WTC11 (cell line): ENCODE data around the gene MYMK. TPM values are rescaled to one million over a fixed set of nuclear protein-coding genes. Genes with fewer than 3 reads are reported as not detected.

Experiments
- ATAC-seq: fragments of 200-7000 bp; cut with Tn5 transposase; 2 replicates; pipeline ENCODE4 v1.10.0; 2021; ENCODE audit warnings: mild to moderate bottlenecking, moderate library complexity
- CTCF ChIA-PET: fragments of 300-600 bp; sonication (Branson Sonifier 250); formaldehyde crosslinking; loops from one replicate; lab custom pipeline; 2021; ENCODE audit warnings: antibody characterized with exemption; lab: Charles Lee
- POLR2A ChIA-PET: fragments of 350-600 bp; sonication (Branson Sonifier 250); formaldehyde crosslinking; loops from one replicate; lab custom pipeline; 2021; ENCODE audit warnings: antibody characterized with exemption; lab: Charles Lee
- DNase-seq: peaks from one replicate; pipeline ENCODE4 v3.0.0; 2021; ENCODE audit warnings: low spot score
- H3K27ac Mint-ChIP-seq: 2 replicates; pipeline ENCODE4 v1.8.0; 2021; ENCODE audit warnings: mixed read lengths
- H3K27me3 Mint-ChIP-seq: 2 replicates; pipeline ENCODE4 v1.8.0; 2021; ENCODE audit warnings: low read depth, mild to moderate bottlenecking, moderate library complexity, mixed read lengths
- H3K36me3 Mint-ChIP-seq: 2 replicates; pipeline ENCODE4 v1.8.0; 2021; ENCODE audit warnings: mixed read lengths
- H3K4me1 Mint-ChIP-seq: 2 replicates; pipeline ENCODE4 v1.8.0; 2022; ENCODE audit warnings: mixed read lengths
- H3K4me3 Mint-ChIP-seq: 2 replicates; pipeline ENCODE4 v1.8.0; 2021; ENCODE audit warnings: mild to moderate bottlenecking, moderate library complexity, mixed read lengths
- H3K9me3 Mint-ChIP-seq: 2 replicates; pipeline ENCODE4 v1.8.0; 2021; ENCODE audit warnings: mixed read lengths
- AFF4 ChIP-seq: sonication (generic); formaldehyde crosslinking; IDR thresholded peaks from 2 replicates; pipeline ENCODE4 v1.8.1; 2023; ENCODE audit warnings: mild to moderate bottlenecking, missing genetic modification reagents, borderline replicate concordance
- FOXP1 ChIP-seq: sonication (generic); formaldehyde crosslinking; IDR thresholded peaks from 2 replicates; pipeline ENCODE4 v1.8.0; 2022; ENCODE audit warnings: missing genetic modification reagents, mild to moderate bottlenecking, moderate library complexity, borderline replicate concordance
- GTF2I ChIP-seq: fragments of 250-450 bp; sonication (Bioruptor Pico); conservative IDR thresholded peaks from 2 replicates; pipeline ENCODE4 v1.4.0; 2021; ENCODE audit warnings: mild to moderate bottlenecking
- HMGXB4 ChIP-seq: sonication (generic); formaldehyde crosslinking; IDR thresholded peaks from 2 replicates; pipeline ENCODE4 v1.8.1; 2023; ENCODE audit warnings: mild to moderate bottlenecking, moderate library complexity, missing genetic modification reagents
- KAT7 ChIP-seq: sonication (generic); formaldehyde crosslinking; IDR thresholded peaks from 2 replicates; pipeline ENCODE4 v1.8.1; 2023; ENCODE audit warnings: missing genetic modification reagents, mild to moderate bottlenecking, borderline replicate concordance
- MXD4 ChIP-seq: fragments of 250-450 bp; sonication (Bioruptor Pico); IDR thresholded peaks from 2 replicates; pipeline ENCODE4 v1.8.0; 2021; ENCODE audit warnings: mild to moderate bottlenecking, moderate library complexity, borderline replicate concordance
- NFYB ChIP-seq: sonication (generic); formaldehyde crosslinking; conservative IDR thresholded peaks from 2 replicates; pipeline ENCODE4 v1.8.0; 2022; ENCODE audit warnings: low read depth, missing genetic modification reagents
- PRRX2 ChIP-seq: fragments of 250-450 bp; sonication (Bioruptor Pico); IDR thresholded peaks from 2 replicates; pipeline ENCODE4 v1.8.0; 2021; ENCODE audit warnings: mild to moderate bottlenecking
- RELA ChIP-seq: sonication (generic); formaldehyde crosslinking; IDR thresholded peaks from 2 replicates; pipeline ENCODE4 v1.8.1; 2022; ENCODE audit warnings: missing genetic modification reagents, mild to moderate bottlenecking, borderline replicate concordance
- SMAD3 ChIP-seq: sonication (generic); formaldehyde crosslinking; IDR thresholded peaks from 2 replicates; pipeline ENCODE4 v1.8.0; 2022; ENCODE audit warnings: missing genetic modification reagents, mild to moderate bottlenecking, borderline replicate concordance
- SP1 ChIP-seq: sonication (generic); formaldehyde crosslinking; conservative IDR thresholded peaks from 2 replicates; pipeline ENCODE4 v1.8.1; 2022; ENCODE audit warnings: missing genetic modification reagents
- TEAD1 ChIP-seq: sonication (generic); formaldehyde crosslinking; IDR thresholded peaks from 2 replicates; pipeline ENCODE4 v1.8.0; 2022; ENCODE audit warnings: mild to moderate bottlenecking, missing genetic modification reagents
- ZBTB43 ChIP-seq: sonication (generic); formaldehyde crosslinking; IDR thresholded peaks from 2 replicates; pipeline ENCODE4 v1.8.1; 2023; ENCODE audit warnings: mild to moderate bottlenecking, missing genetic modification reagents
- ZNF138 ChIP-seq: sonication (generic); formaldehyde crosslinking; conservative IDR thresholded peaks from 2 replicates; pipeline ENCODE4 v1.8.1; 2022; ENCODE audit warnings: mild to moderate bottlenecking, moderate library complexity, missing genetic modification reagents
- ZNF425 ChIP-seq: fragments of 250-450 bp; sonication (Bioruptor Pico); conservative IDR thresholded peaks from 2 replicates; pipeline ENCODE4 v1.9.0; 2021; ENCODE audit warnings: mild to moderate bottlenecking
- total RNA-seq: library from RNA; stranded (reverse); gene quantifications from 3 replicates; pipeline ENCODE4 v1.2.3, GENCODE V29; 2021

MYMK gene
- total RNA-seq, 1 experiment from 2014 or later: not detected

- Mint-ChIP-seq H3K27me3 (peaks cover 7% of the 10 kb centered on the region), H3K27ac (no peak overlapping the region), H3K9me3 (peaks cover 37% of the 10 kb centered on the region), H3K4me3 (no peak overlapping the region), H3K36me3 (peaks cover 9% of the 10 kb centered on the region; the same call in 1 of the 2 replicates), H3K4me1 (no peaks in the 10 kb centered on the region)
- DNase-seq (no peak), ATAC-seq (no peak)
- TF ChIP-seq GTF2I (CRISPR knock-in tag) (no peak), ZBTB43 (CRISPR knock-in tag) (no peak), KAT7 (no peak), SP1 (no peak), NFYB (CRISPR knock-in tag) (no peak)
- POLR2A ChIA-PET: no interaction called here
- CTCF ChIA-PET: interaction anchor here (0.6 to 1.0 kb wide), 2 partner anchors 10 to 13 kb away, joined by 3 to 4 read pairs; no protein-coding TSS in a partner anchor
These were observed 25.4 kb downstream of the MYMK start for GRCh38 chr9:133499132-133499891.

GRCh38 chr9:133496861-133497842 lies 27.6 kb downstream of the MYMK start:
- no peak overlapping the region for H3K4me3 Mint-ChIP-seq
- H3K27ac Mint-ChIP-seq: peak overlapping the region; percentile 42; the same call in 1 of the 2 replicates
- DNase-seq: no peak
- peaks cover 22% of the 10 kb centered on the region for H3K9me3 Mint-ChIP-seq
- ATAC-seq: no peak
- POLR2A ChIA-PET: no interaction called here
- CTCF ChIA-PET: interaction anchor here (2.0 to 2.4 kb wide), 2 partner anchors 11 to 29 kb away, joined by 6 to 11 read pairs; no protein-coding TSS in a partner anchor
- TF ChIP-seq HMGXB4 (CRISPR knock-in tag) (no peak), NFYB (CRISPR knock-in tag) (no peak), ZBTB43 (CRISPR knock-in tag) (no peak), ZNF425 (no peak), PRRX2 (CRISPR knock-in tag) (no peak)
- TF ChIP-seq, all 79 proteins: peak for 0
- no peaks in the 10 kb centered on the region for H3K4me1 Mint-ChIP-seq
- H3K36me3 Mint-ChIP-seq: peaks cover 4% of the 10 kb centered on the region; the same call in 1 of the 2 replicates
- peaks cover 2% of the 10 kb centered on the region for H3K27me3 Mint-ChIP-seq

- no peak for DNase-seq
- no peak overlapping the region for H3K4me3 Mint-ChIP-seq
- H3K4me1 Mint-ChIP-seq: no peaks in the 10 kb centered on the region
- POLR2A ChIA-PET: no interaction called here
- ATAC-seq: no peak
- H3K36me3 Mint-ChIP-seq: no peaks in the 10 kb centered on the region
- H3K27ac Mint-ChIP-seq: no peak overlapping the region
- TF ChIP-seq TEAD1 (CRISPR knock-in tag) (no peak), ZNF138 (CRISPR knock-in tag) (no peak), FOXP1 (no peak), RELA (CRISPR knock-in tag) (no peak), MXD4 (CRISPR knock-in tag) (no peak), AFF4 (CRISPR knock-in tag) (no peak), SMAD3 (CRISPR knock-in tag) (no peak)
- CTCF ChIA-PET: interaction anchor here (0.7 to 2.4 kb wide), 6 partner anchors 9 to 533 kb away, joined by 3 to 11 read pairs (median 4); no protein-coding TSS in a partner anchor
- H3K9me3 Mint-ChIP-seq: peaks cover 7% of the 10 kb centered on the region
- no peaks in the 10 kb centered on the region for H3K27me3 Mint-ChIP-seq
These were observed 29.1 kb downstream of the MYMK start for GRCh38 chr9:133495327-133496293.
